Prostate gland (tissue), 1 donor: Measurements from ENCODE around the gene GGT5.

Source experiments
- POLR2A ChIP-seq: fragments of 450-650 bp; IDR thresholded peaks from one replicate; pipeline ENCODE4 v1.6.1; 2016; ENCODE audit warnings: antibody characterized with exemption, mild to moderate bottlenecking
- POLR2AphosphoS5 ChIP-seq: sonication (generic); formaldehyde crosslinking; IDR thresholded peaks from one replicate; pipeline ENCODE4 v1.6.1; 2017; ENCODE audit warnings: antibody characterized with exemption

DNA sequence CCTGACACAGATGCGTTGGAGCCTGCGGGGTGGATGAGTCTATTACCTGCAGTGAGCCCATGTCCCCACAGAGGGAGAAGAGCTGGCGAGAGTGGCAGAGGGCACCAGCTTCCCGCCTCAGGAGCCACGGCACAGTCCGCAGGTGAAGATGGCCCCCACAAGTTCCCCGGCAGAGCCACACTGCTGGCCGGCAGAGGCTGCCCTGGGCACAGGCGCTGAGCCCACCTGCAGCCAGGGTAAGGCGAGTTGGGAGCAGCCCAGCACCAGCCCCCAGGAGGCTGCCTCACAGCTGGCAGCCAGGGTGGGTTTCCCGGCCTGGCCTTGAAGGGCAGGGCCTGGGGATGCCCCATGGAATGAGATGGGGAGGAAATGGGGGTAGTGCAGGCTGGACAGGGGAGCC lies 68.8 kb downstream of the GGT5 start:
- no peak for TF ChIP-seq POLR2AphosphoS5
- no peak for TF ChIP-seq POLR2A
